Parathyroid adenoma (tissue), 2 donors: ENCODE results near the gene PDE10A.

Source experiments
- H2AFZ ChIP-seq: fragments of 300-600 bp; sonication (generic); one replicate; pipeline ENCODE4 v1.7.0; 2017; ENCODE audit warnings: antibody characterized with exemption, mild to moderate bottlenecking
- H3K27ac ChIP-seq: fragments of 300-600 bp; sonication (generic); one replicate; pipeline ENCODE4 v1.7.0; 2017
- H3K27me3 ChIP-seq: fragments of 300-600 bp; sonication (generic); one replicate; pipeline ENCODE4 v1.7.0; 2017; ENCODE audit warnings: low read length; ENCODE audit not compliant: control insufficient read depth, insufficient read depth
- H3K36me3 ChIP-seq: fragments of 300-600 bp; sonication (generic); one replicate; pipeline ENCODE4 v1.7.0; 2017; ENCODE audit warnings: low read length; ENCODE audit not compliant: control insufficient read depth, insufficient read depth
- H3K4me1 ChIP-seq: fragments of 300-600 bp; sonication (generic); one replicate; pipeline ENCODE4 v1.7.0; 2017; ENCODE audit warnings: control low read depth
- H3K4me2 ChIP-seq: fragments of 300-600 bp; sonication (generic); one replicate; pipeline ENCODE4 v1.7.0; 2017; ENCODE audit warnings: low read length
- H3K4me3 ChIP-seq: fragments of 300-600 bp; sonication (generic); one replicate; pipeline ENCODE4 v1.7.0; 2017; ENCODE audit warnings: low read depth, low read length
- H3K79me2 ChIP-seq: fragments of 300-600 bp; sonication (generic); one replicate; pipeline ENCODE4 v1.7.0; 2017; ENCODE audit warnings: control low read depth
- H3K9ac ChIP-seq: fragments of 300-600 bp; sonication (generic); one replicate; pipeline ENCODE4 v1.7.0; 2017; ENCODE audit warnings: mild to moderate bottlenecking
- H3K9me3 ChIP-seq: fragments of 300-600 bp; sonication (generic); one replicate; pipeline ENCODE4 v1.7.0; 2017; ENCODE audit warnings: low read length; ENCODE audit not compliant: control insufficient read depth
- TF ChIP-seq, protein P1 (sequence below): fragments of 300-600 bp; sonication (generic); IDR thresholded peaks from one replicate; pipeline ENCODE4 v1.7.0; 2017; ENCODE audit warnings: antibody characterized with exemption, mild to moderate bottlenecking
- donor health status: primary hyperparathyroidism.

PDE10A gene

DNA sequence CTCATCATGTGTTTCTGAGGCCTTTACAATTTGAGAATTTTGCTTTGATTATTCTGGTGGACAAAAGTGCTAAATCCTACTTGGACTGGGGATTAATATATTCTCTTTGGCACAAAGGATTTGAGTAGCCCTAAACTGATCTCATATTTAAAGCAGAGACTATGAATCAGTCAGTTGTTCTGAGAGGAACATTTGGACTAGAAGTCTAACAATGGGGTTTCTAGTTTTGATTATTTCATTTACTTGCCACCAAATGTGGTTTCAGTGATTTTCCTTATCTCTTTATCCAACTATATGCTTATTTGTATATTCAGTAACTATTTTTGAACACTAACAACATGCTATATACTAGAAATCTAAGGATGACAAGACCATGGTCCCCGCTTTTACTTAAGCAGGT lies 81.4 kb downstream of the PDE10A start:
- no peak overlapping the region for H3K27ac ChIP-seq
- no peak overlapping the region for H3K9ac ChIP-seq
- TF ChIP-seq, protein P1, sequence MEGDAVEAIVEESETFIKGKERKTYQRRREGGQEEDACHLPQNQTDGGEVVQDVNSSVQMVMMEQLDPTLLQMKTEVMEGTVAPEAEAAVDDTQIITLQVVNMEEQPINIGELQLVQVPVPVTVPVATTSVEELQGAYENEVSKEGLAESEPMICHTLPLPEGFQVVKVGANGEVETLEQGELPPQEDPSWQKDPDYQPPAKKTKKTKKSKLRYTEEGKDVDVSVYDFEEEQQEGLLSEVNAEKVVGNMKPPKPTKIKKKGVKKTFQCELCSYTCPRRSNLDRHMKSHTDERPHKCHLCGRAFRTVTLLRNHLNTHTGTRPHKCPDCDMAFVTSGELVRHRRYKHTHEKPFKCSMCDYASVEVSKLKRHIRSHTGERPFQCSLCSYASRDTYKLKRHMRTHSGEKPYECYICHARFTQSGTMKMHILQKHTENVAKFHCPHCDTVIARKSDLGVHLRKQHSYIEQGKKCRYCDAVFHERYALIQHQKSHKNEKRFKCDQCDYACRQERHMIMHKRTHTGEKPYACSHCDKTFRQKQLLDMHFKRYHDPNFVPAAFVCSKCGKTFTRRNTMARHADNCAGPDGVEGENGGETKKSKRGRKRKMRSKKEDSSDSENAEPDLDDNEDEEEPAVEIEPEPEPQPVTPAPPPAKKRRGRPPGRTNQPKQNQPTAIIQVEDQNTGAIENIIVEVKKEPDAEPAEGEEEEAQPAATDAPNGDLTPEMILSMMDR = no peak
- H2AFZ ChIP-seq = no peak overlapping the region
- H3K4me1 ChIP-seq = no peaks in the 10 kb centered on the region
- no peaks in the 10 kb centered on the region for H3K27me3 ChIP-seq
- no peaks in the 10 kb centered on the region for H3K36me3 ChIP-seq
- H3K79me2 ChIP-seq = no peaks in the 10 kb centered on the region
- no peak overlapping the region for H3K4me3 ChIP-seq
- H3K9me3 ChIP-seq = no peaks in the 10 kb centered on the region
- H3K4me2 ChIP-seq = no peak overlapping the region

DNA sequence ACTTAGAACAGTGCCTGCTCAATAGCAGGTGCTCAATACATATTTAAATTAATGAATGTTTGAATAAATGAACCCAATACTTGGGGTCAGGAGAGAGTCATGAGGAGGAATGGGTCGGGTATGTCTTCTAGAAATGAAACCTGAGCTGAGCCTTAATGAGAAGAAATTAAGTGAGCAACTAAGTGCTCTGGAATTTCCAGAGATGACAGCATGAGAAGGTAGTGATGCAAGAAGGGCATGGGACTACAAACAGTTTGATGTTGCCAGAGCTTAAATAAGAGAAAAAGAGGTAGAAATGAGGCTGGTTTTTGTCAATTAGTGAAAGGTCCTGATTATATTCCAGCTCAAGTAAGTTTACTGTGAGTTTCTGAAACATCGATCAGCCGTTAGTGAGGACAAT lies 82.9 kb downstream of the PDE10A start:
- H3K79me2 ChIP-seq = no peaks in the 10 kb centered on the region

DNA sequence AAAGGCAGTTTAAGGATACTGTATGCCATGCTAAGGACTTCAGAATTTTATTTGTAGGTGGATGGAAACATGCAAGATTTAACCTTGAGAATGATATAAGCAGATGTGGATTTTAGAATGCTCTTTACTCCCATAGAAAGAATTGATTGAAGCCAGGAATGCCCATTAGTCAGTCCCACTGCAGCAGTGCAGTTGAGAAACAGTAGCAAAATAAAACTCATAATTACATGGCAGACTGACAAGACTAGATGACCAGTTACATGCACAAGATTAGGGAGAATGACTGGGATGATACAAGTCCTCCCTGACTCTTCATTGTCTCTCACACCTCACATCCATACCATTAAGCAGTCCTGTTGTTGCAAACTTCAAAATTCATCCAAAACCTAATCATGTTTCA lies 83.9 kb downstream of the PDE10A start:
- Histone ChIP-seq H3K9me3 (no peaks in the 10 kb centered on the region), H3K79me2 (no peaks in the 10 kb centered on the region), H3K36me3 (no peaks in the 10 kb centered on the region), H3K27me3 (no peaks in the 10 kb centered on the region), H3K27ac (no peak overlapping the region), H3K9ac (no peak overlapping the region), H3K4me1 (no peaks in the 10 kb centered on the region), H3K4me2 (no peak overlapping the region), H2AFZ (no peak overlapping the region), H3K4me3 (no peak overlapping the region)
- TF ChIP-seq, protein P1 = no peak

More for the DNA sequence above, 82.9 kb downstream of the PDE10A start:
- Histone ChIP-seq H3K4me1 (no peaks in the 10 kb centered on the region), H3K27me3 (no peaks in the 10 kb centered on the region), H3K36me3 (no peaks in the 10 kb centered on the region), H3K27ac (no peak overlapping the region), H3K9ac (no peak overlapping the region), H3K4me3 (no peak overlapping the region), H2AFZ (no peak overlapping the region), H3K4me2 (no peak overlapping the region), H3K9me3 (no peaks in the 10 kb centered on the region)
- TF ChIP-seq, protein P1 = no peak

DNA sequence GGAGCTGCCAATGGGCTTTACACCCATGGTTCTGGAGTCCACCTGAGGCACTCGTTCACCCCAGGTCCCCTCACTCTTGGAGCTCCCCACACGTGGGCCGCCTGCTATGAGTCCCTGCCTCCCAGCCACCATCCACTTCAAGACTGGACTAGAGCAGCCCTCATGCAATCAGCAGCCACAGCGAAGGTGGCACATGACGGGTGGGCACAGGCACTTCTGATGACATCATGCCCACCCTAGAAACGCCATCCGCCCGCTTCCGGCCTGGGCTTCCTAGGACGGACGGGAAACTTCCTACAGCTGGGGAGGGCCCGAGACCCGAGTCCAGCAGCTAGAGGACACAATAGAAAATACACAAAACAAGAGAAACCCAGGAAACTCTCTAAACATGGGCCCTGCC lies 85.5 kb downstream of the PDE10A start:
- TF ChIP-seq, protein P1 = no peak
- no peak overlapping the region for H3K4me3 ChIP-seq
- H3K9ac ChIP-seq = no peak overlapping the region
- H3K36me3 ChIP-seq = no peaks in the 10 kb centered on the region
- no peaks in the 10 kb centered on the region for H3K27me3 ChIP-seq
- H3K9me3 ChIP-seq = no peaks in the 10 kb centered on the region
- H3K4me1 ChIP-seq = no peaks in the 10 kb centered on the region
- H3K4me2 ChIP-seq = no peak overlapping the region
- H3K79me2 ChIP-seq = no peaks in the 10 kb centered on the region
- no peak overlapping the region for H2AFZ ChIP-seq
- H3K27ac ChIP-seq = no peak overlapping the region

DNA sequence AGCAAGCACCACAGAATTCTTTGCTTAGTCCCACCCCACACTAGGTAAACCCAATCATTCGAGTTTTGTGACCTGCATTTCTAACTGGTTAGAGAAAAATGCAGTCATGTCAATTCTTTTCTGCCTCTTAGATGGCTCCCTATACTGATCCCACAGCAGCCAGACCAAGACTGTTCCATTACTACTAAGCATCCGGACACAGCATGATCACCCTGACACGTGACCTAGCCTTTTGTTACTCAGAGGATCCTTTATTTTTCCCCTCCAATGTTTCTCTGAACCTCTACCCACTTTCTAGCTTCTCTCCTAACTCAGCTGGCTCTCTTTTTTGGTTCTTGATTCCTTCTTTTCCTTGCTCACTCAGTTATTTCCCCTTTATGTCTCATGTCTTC lies 87.9 kb downstream of the PDE10A start:
- no peak overlapping the region for H3K27ac ChIP-seq
- H3K79me2 ChIP-seq = no peaks in the 10 kb centered on the region
- H3K27me3 ChIP-seq = no peaks in the 10 kb centered on the region
- H2AFZ ChIP-seq = no peak overlapping the region
- H3K4me2 ChIP-seq = no peak overlapping the region
- no peak overlapping the region for H3K4me3 ChIP-seq
- no peak overlapping the region for H3K9ac ChIP-seq
- TF ChIP-seq, protein P1 = no peak
- H3K4me1 ChIP-seq = no peaks in the 10 kb centered on the region
- H3K36me3 ChIP-seq = no peaks in the 10 kb centered on the region
- H3K9me3 ChIP-seq = no peaks in the 10 kb centered on the region
